ENCODE results near the gene ZNG1F.
"Not testable (repeated sequence)": the region's sequence is repeated elsewhere in the genome, so short reads cannot be mapped to it uniquely, and the experiment has no call there.

Gene ZNG1F

DNA sequence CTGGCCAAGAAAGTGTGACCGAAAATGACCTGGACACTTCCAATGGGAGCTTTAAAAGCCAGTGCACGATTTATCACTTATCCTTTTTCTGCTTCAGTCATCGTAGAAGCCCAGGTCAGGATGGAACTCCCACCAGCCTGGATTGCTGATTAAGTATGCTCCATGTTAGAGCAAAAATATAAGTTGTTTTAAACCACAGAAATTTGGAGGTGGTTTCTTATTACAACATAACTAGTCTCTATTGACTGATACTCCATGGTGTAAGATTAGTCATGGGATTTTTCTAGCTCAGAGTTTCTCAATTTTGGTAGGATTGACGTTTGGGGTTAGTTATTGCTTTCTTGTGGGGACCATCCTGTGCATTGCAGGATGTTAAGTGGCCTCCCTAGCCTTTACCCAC, 90.4 kb downstream of the ZNG1F start:
- H3K36me3 ChIP-seq (ENCODE audit: control insufficient read depth in 2 of 2, insufficient read depth in 2 of 2, low read length in 2 of 2); H3K9me3 ChIP-seq (ENCODE audit: control insufficient read depth in 2 of 2, low read length in 2 of 2); H3K4me3 ChIP-seq (ENCODE audit: low read length in 2 of 2); H3K9ac ChIP-seq (ENCODE audit: low read length in 2 of 2); H3K27me3 ChIP-seq (ENCODE audit: control insufficient read depth in 1 of 2, insufficient read depth in 2 of 2, low read length in 2 of 2); H3K27ac ChIP-seq (ENCODE audit: low read length); H3K4me1 ChIP-seq (ENCODE audit: control insufficient read depth, insufficient read depth, low read length): not testable (repeated sequence)

DNA sequence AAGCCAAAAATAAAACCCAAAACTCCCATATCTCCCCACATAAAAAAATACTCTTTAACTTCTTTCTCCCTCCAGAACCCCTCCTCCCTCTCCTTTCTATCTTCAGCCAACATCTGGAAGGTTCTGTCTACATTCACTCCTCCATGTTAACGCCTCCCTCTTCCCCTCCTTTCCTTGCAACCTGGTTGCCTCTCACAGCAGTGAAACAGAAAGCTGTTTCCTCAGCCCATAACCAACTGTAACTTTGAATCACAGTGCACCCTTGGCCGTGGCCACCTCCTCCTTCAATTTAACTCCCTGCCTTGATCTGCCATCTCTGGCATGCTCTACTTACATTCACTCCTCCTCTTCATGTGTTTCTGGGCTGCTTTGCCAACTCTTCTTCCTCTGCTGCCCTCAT, 94.1 kb downstream of the ZNG1F start:
- H3K27me3 ChIP-seq (ENCODE audit: control insufficient read depth in 1 of 2, insufficient read depth in 2 of 2, low read length in 2 of 2); H3K9ac ChIP-seq (ENCODE audit: low read length in 2 of 2); H3K27ac ChIP-seq (ENCODE audit: low read length); H3K4me1 ChIP-seq (ENCODE audit: control insufficient read depth, insufficient read depth, low read length); H3K36me3 ChIP-seq (ENCODE audit: control insufficient read depth in 2 of 2, insufficient read depth in 2 of 2, low read length in 2 of 2); H3K9me3 ChIP-seq (ENCODE audit: control insufficient read depth in 2 of 2, low read length in 2 of 2); H3K4me3 ChIP-seq (ENCODE audit: low read length in 2 of 2): not testable (repeated sequence)

DNA sequence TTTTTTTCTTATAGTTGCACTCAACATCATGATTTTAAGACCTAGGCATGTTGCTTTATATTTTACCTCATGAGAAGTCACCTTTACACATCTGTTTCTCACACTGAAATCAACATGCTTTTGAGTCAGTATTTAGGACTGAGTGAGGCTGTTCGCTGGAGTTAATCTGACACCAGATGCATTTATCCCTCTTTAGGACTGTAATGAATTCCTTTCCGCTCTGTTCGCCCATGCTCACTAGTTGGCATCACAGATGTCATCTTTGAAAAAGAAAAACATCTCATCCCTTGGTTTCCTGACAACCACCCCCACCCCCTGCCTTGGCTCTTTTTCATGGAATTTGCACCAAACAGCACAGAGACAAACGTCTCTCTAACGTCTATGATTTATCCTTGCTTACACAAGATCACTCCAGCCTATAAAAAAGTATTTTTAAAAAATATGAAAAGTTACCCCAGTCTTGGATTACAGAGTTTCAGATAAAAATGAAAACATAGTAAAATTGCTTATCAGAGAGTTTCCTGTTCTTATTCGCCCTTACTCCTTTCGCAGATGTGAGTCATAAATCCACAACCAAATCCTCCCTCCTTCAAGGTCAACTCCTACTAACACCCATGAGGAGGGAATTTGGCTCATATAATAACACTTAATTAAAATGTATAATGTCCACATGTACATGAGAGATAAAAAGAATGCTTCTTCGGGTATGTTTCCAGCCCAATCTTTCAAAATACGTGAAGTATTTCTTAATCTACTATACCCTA, 94.9 kb downstream of the ZNG1F start:
- not testable (repeated sequence) for H3K36me3 ChIP-seq (ENCODE audit: control insufficient read depth in 2 of 2, insufficient read depth in 2 of 2, low read length in 2 of 2); H3K4me1 ChIP-seq (ENCODE audit: control insufficient read depth, insufficient read depth, low read length); H3K27me3 ChIP-seq (ENCODE audit: control insufficient read depth in 1 of 2, insufficient read depth in 2 of 2, low read length in 2 of 2); H3K4me3 ChIP-seq (ENCODE audit: low read length in 2 of 2); H3K27ac ChIP-seq (ENCODE audit: low read length); H3K9me3 ChIP-seq (ENCODE audit: control insufficient read depth in 2 of 2, low read length in 2 of 2); H3K9ac ChIP-seq (ENCODE audit: low read length in 2 of 2)

DNA sequence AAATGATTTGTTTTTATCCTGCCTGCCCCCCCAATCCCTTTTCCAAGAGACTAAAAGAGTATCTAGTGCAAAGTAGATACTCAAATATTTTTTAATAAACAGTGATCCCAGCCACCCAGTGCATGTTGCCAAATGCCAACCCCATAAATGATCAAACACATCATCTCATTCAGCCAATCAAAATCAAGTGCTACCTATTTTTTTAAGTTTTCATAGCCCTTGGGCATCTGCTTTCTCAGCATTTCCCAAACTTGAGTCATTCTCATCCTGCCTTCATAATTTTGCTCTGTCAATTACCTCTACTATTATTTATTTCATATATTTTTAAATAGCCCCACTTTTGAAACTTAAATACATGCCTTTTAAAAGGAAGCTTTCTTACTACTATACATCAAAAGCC, 98.2 kb downstream of the ZNG1F start:
- H3K27ac ChIP-seq (ENCODE audit: low read length); H3K9me3 ChIP-seq (ENCODE audit: control insufficient read depth in 2 of 2, low read length in 2 of 2); H3K9ac ChIP-seq (ENCODE audit: low read length in 2 of 2); H3K4me3 ChIP-seq (ENCODE audit: low read length in 2 of 2); H3K4me1 ChIP-seq (ENCODE audit: control insufficient read depth, insufficient read depth, low read length); H3K27me3 ChIP-seq (ENCODE audit: control insufficient read depth in 1 of 2, insufficient read depth in 2 of 2, low read length in 2 of 2); H3K36me3 ChIP-seq (ENCODE audit: control insufficient read depth in 2 of 2, insufficient read depth in 2 of 2, low read length in 2 of 2): not testable (repeated sequence)

DNA sequence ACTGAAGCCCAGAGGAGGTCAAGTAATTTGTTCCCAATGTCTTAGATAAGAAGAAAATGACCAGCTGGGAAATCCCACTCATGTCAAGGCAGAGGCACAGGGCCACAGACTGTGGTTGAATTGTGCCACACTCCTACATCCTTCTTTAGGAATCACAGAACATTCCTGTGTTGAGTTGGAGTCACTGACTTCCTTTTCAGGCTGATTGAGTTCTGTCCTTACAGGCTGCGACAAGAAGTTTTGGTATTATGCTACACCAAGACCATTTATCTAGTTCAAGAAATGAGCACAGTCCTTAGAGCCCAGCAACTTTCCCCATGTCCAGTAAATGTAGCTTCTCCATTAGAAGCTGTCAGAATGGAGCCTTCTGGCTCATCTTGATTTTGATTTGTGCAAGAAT, 98.7 kb downstream of the ZNG1F start:
- not testable (repeated sequence) for H3K27ac ChIP-seq (ENCODE audit: low read length); H3K9ac ChIP-seq (ENCODE audit: low read length in 2 of 2); H3K9me3 ChIP-seq (ENCODE audit: control insufficient read depth in 2 of 2, low read length in 2 of 2); H3K4me1 ChIP-seq (ENCODE audit: control insufficient read depth, insufficient read depth, low read length); H3K27me3 ChIP-seq (ENCODE audit: control insufficient read depth in 1 of 2, insufficient read depth in 2 of 2, low read length in 2 of 2); H3K4me3 ChIP-seq (ENCODE audit: low read length in 2 of 2); H3K36me3 ChIP-seq (ENCODE audit: control insufficient read depth in 2 of 2, insufficient read depth in 2 of 2, low read length in 2 of 2)

DNA sequence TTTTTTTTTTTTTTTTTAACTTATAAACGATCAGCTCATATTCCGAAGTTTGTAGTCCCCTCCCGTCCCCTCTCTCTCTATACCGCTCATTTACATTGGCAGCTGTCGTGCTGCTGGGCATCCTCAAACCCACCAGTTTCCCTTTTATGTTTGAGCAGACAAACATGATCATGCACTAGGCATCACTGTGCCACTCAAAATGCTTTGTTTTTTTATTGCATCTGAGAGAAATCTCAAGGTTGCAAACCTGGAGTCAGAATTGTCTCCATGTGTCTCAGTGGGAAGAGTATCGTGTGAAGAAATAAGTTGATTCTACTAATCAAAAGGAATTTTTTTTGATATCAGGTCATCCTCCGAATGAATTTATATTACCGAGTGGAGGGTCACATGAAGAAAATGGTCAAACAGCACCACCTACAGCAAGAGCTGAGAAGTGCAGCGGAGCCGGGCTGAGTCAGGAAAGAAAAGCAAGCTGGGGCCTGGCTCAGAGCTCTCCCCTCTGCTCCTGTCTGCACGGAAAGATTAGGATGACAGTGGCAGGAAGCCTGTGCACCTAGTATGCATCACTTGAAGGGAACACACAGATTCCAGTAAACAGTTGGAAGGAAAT, 100.6 kb downstream of the ZNG1F start:
- not testable (repeated sequence) for H3K9ac ChIP-seq (ENCODE audit: low read length in 2 of 2); H3K27ac ChIP-seq (ENCODE audit: low read length); H3K4me3 ChIP-seq (ENCODE audit: low read length in 2 of 2); H3K9me3 ChIP-seq (ENCODE audit: control insufficient read depth in 2 of 2, low read length in 2 of 2); H3K4me1 ChIP-seq (ENCODE audit: control insufficient read depth, insufficient read depth, low read length); H3K27me3 ChIP-seq (ENCODE audit: control insufficient read depth in 1 of 2, insufficient read depth in 2 of 2, low read length in 2 of 2); H3K36me3 ChIP-seq (ENCODE audit: control insufficient read depth in 2 of 2, insufficient read depth in 2 of 2, low read length in 2 of 2)

DNA sequence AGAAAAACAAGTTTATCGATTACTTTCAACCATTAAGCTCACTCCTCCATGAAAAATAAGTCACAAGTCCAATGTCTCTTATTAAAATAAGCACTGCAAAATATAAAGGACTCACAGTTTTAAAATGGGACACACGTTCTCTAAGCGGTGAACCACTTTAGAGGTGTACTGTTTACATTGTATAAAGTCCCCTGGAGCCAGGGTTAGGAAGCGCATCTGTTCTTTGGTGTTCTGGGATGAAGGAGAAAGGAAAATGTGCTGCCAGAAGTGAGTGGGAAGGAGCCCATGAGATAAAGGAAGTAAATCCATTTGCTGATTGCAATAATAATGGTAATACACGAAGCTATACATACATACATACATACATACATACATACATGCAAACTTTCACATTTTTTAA, 101.2 kb downstream of the ZNG1F start:
- H3K4me1 ChIP-seq (ENCODE audit: control insufficient read depth, insufficient read depth, low read length); H3K9me3 ChIP-seq (ENCODE audit: control insufficient read depth in 2 of 2, low read length in 2 of 2); H3K4me3 ChIP-seq (ENCODE audit: low read length in 2 of 2); H3K36me3 ChIP-seq (ENCODE audit: control insufficient read depth in 2 of 2, insufficient read depth in 2 of 2, low read length in 2 of 2); H3K27me3 ChIP-seq (ENCODE audit: control insufficient read depth in 1 of 2, insufficient read depth in 2 of 2, low read length in 2 of 2); H3K9ac ChIP-seq (ENCODE audit: low read length in 2 of 2); H3K27ac ChIP-seq (ENCODE audit: low read length): not testable (repeated sequence)

DNA sequence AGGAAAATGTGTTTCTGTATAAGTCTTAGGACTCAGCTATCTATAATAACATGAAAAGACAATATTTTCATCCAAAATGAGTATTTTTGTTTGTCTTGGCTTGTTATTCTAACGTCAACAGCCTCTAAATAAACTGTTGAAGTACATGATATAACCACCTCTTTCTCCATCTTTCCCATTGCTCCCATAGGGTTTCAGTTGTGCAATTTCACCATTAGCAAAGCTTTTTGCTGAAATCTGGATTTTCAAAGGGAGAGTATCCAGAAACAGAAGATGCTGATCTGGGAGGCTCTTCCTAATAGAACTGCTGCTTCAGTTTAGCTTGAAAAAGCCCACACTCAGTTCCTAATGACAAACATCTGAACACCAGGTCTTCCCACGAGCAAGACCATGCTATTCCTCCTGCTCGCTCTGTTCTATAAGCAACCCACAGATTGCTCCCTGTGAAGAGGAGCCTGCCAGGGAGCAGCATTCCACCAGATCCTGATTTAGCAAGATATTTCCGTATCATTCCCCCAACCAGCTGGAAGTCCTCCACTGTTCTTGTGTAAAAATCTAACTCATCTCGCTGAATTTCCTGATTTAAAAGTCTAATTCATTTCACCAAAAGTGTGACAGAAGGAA, 101.8 kb downstream of the ZNG1F start:
- not testable (repeated sequence) for H3K4me1 ChIP-seq (ENCODE audit: control insufficient read depth, insufficient read depth, low read length); H3K27me3 ChIP-seq (ENCODE audit: control insufficient read depth in 1 of 2, insufficient read depth in 2 of 2, low read length in 2 of 2); H3K9ac ChIP-seq (ENCODE audit: low read length in 2 of 2); H3K36me3 ChIP-seq (ENCODE audit: control insufficient read depth in 2 of 2, insufficient read depth in 2 of 2, low read length in 2 of 2); H3K27ac ChIP-seq (ENCODE audit: low read length); H3K9me3 ChIP-seq (ENCODE audit: control insufficient read depth in 2 of 2, low read length in 2 of 2); H3K4me3 ChIP-seq (ENCODE audit: low read length in 2 of 2)

DNA sequence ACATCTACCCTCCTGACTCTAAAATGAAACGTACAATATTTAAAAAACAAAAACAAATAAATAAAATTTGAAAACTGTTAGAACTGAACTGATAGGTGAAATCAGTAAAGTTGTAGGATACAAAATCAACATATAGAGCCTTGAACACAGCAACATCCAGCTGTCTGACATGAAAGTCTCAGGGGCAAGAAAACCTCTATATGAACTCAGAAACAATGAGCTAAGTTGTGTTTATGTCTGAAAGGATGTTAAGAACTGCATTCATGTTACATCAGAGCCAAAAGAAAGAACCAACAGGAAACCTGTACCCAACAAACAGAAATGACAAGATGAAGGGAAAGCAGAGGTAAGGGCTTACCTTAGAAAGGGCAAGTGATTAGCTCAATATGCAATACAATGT, 102.4 kb downstream of the ZNG1F start:
- not testable (repeated sequence) for H3K27ac ChIP-seq (ENCODE audit: low read length); H3K4me1 ChIP-seq (ENCODE audit: control insufficient read depth, insufficient read depth, low read length); H3K27me3 ChIP-seq (ENCODE audit: control insufficient read depth in 1 of 2, insufficient read depth in 2 of 2, low read length in 2 of 2); H3K9me3 ChIP-seq (ENCODE audit: control insufficient read depth in 2 of 2, low read length in 2 of 2); H3K4me3 ChIP-seq (ENCODE audit: low read length in 2 of 2); H3K36me3 ChIP-seq (ENCODE audit: control insufficient read depth in 2 of 2, insufficient read depth in 2 of 2, low read length in 2 of 2); H3K9ac ChIP-seq (ENCODE audit: low read length in 2 of 2)

DNA sequence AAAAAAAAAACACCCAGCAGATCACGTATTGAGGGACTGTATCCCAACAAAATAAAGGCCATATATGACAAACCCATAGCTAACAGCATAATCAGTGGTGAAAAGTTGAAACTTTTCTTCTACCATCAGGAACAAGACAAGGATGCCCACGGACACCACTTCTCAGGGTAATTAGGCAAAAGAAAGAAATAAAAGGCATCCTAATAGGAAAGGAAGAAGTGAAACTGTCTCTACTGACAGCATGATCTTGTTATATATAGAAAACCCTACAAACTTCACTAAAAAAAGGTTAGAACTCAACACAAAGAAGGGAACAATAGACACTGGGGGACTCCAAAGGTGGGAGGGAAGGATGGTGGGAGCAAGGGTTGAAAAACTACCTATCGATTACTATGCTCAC, 102.9 kb downstream of the ZNG1F start:
- H3K27ac ChIP-seq (ENCODE audit: low read length); H3K4me1 ChIP-seq (ENCODE audit: control insufficient read depth, insufficient read depth, low read length); H3K27me3 ChIP-seq (ENCODE audit: control insufficient read depth in 1 of 2, insufficient read depth in 2 of 2, low read length in 2 of 2); H3K9me3 ChIP-seq (ENCODE audit: control insufficient read depth in 2 of 2, low read length in 2 of 2); H3K36me3 ChIP-seq (ENCODE audit: control insufficient read depth in 2 of 2, insufficient read depth in 2 of 2, low read length in 2 of 2); H3K4me3 ChIP-seq (ENCODE audit: low read length in 2 of 2); H3K9ac ChIP-seq (ENCODE audit: low read length in 2 of 2): not testable (repeated sequence)

DNA sequence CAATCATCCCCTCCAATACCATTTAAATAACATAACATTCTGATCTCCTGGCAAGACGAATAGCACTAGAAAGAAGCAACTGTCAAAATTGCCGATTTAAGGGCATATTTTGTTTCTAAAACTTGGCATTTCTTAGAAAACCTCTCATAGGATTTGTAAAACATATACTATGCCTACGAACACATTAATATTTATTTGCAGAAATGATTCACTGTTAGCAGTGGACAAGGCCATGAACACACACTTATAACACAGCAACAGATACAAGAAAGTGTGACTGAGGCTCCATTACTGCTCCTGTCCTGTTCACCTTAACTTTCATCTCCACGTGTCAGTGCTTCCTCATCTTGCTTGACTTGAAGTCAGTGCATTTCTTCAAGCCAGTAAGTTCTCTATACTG, 106.8 kb downstream of the ZNG1F start:
- not testable (repeated sequence) for H3K27ac ChIP-seq (ENCODE audit: low read length); H3K9ac ChIP-seq (ENCODE audit: low read length in 2 of 2); H3K27me3 ChIP-seq (ENCODE audit: control insufficient read depth in 1 of 2, insufficient read depth in 2 of 2, low read length in 2 of 2); H3K4me3 ChIP-seq (ENCODE audit: low read length in 2 of 2); H3K36me3 ChIP-seq (ENCODE audit: control insufficient read depth in 2 of 2, insufficient read depth in 2 of 2, low read length in 2 of 2); H3K4me1 ChIP-seq (ENCODE audit: control insufficient read depth, insufficient read depth, low read length); H3K9me3 ChIP-seq (ENCODE audit: control insufficient read depth in 2 of 2, low read length in 2 of 2)
